Loucy (cell line): ENCODE measurements around the gene GLOD5.

Experiments
- H2AFZ ChIP-seq: fragments of 200-600 bp; sonication (generic); 2 replicates; pipeline ENCODE4 v1.6.0; 2016; ENCODE audit warnings: antibody characterized with exemption, mild to moderate bottlenecking, low read length, moderate library complexity
- H3F3A ChIP-seq: fragments of 200-600 bp; 2 replicates; pipeline ENCODE4 v1.6.0; 2016; ENCODE audit warnings: antibody characterized with exemption, low read depth, mild to moderate bottlenecking
- H3K27me3 ChIP-seq: fragments of 200-600 bp; sonication (generic); 2 replicates; pipeline ENCODE4 v1.6.1; 2014; ENCODE audit warnings: low read length, mild to moderate bottlenecking; ENCODE audit not compliant: insufficient read depth, poor library complexity, severe bottlenecking
- H3K36me3 ChIP-seq: fragments of 200-600 bp; sonication (generic); 2 replicates; pipeline ENCODE4 v1.6.1; 2016; ENCODE audit warnings: low read length; ENCODE audit not compliant: insufficient read depth
- H3K4me1 ChIP-seq: fragments of 200-600 bp; sonication (generic); 2 replicates; pipeline ENCODE4 v1.5.1; 2014; ENCODE audit warnings: low read length, mild to moderate bottlenecking; ENCODE audit not compliant: insufficient read depth, poor library complexity, severe bottlenecking
- H3K4me2 ChIP-seq: fragments of 200-600 bp; sonication (generic); 2 replicates; pipeline ENCODE4 v1.6.0; 2014; ENCODE audit warnings: antibody characterized with exemption, low read length, low read depth, mild to moderate bottlenecking; ENCODE audit not compliant: poor library complexity, severe bottlenecking
- H3K4me3 ChIP-seq: fragments of 200-600 bp; sonication (generic); 2 replicates; pipeline ENCODE4 v1.5.1; 2014; ENCODE audit warnings: low read length, mild to moderate bottlenecking, mixed read lengths; ENCODE audit not compliant: poor library complexity, severe bottlenecking
- H3K79me2 ChIP-seq: fragments of 200-600 bp; sonication (generic); 2 replicates; pipeline ENCODE4 v1.6.1; 2014; ENCODE audit warnings: low read length; ENCODE audit not compliant: insufficient read depth
- H3K9ac ChIP-seq: fragments of 200-600 bp; sonication (generic); 2 replicates; pipeline ENCODE4 v1.6.0; 2014; ENCODE audit warnings: mild to moderate bottlenecking, low read depth, low read length, moderate library complexity; ENCODE audit not compliant: poor library complexity, severe bottlenecking
- H3K9me2 ChIP-seq: fragments of 200-600 bp; sonication (generic); replicated peaks from 2 replicates; pipeline ENCODE4 v1.6.1; 2016; ENCODE audit warnings: low read depth, low read length, mixed read lengths
- H3K9me3 ChIP-seq: fragments of 200-600 bp; sonication (generic); 2 replicates; pipeline ENCODE4 v1.6.1; 2014; ENCODE audit warnings: mild to moderate bottlenecking, antibody characterized with exemption, low read length, low read depth; ENCODE audit not compliant: insufficient read depth
- H4K20me1 ChIP-seq: fragments of 200-600 bp; sonication (generic); 2 replicates; pipeline ENCODE4 v1.6.0; 2014; ENCODE audit warnings: antibody characterized with exemption, low read length, mild to moderate bottlenecking; ENCODE audit not compliant: insufficient read depth, poor library complexity, severe bottlenecking
- EZH2phosphoT487 ChIP-seq: fragments of 200-600 bp; IDR thresholded peaks from 2 replicates; pipeline ENCODE4 v1.6.1; 2018; ENCODE audit warnings: antibody characterized with exemption, mild to moderate bottlenecking, moderate library complexity, borderline replicate concordance
- TF ChIP-seq, protein P1 (sequence below): fragments of 200-600 bp; sonication (generic); conservative IDR thresholded peaks from 2 replicates; pipeline ENCODE4 v1.5.1; 2014; ENCODE audit warnings: mild to moderate bottlenecking, antibody characterized with exemption, low read length

GLOD5 gene

DNA sequence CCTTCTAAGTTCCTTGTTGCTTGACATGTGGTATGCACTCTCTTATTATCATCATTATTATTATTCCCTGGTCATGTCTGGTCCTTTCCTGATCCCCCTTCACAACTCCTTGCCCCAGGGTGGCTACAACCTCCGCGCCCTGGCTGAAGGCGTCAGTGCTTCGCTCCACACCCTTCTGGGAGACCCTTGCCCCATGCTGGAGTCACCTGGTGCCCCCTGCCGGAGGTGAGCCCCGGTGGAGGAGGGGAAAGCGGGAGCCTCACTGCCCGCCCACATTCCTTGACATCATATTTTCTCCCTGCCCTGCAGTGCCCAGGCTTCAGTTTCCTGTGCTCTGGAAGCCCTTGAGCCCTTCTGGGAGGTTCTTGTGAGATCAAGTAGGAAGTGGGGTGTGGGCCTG lies 53.7 kb downstream of the GLOD5 start:
- H3K27me3 ChIP-seq, result no peaks in the 10 kb centered on the region

DNA sequence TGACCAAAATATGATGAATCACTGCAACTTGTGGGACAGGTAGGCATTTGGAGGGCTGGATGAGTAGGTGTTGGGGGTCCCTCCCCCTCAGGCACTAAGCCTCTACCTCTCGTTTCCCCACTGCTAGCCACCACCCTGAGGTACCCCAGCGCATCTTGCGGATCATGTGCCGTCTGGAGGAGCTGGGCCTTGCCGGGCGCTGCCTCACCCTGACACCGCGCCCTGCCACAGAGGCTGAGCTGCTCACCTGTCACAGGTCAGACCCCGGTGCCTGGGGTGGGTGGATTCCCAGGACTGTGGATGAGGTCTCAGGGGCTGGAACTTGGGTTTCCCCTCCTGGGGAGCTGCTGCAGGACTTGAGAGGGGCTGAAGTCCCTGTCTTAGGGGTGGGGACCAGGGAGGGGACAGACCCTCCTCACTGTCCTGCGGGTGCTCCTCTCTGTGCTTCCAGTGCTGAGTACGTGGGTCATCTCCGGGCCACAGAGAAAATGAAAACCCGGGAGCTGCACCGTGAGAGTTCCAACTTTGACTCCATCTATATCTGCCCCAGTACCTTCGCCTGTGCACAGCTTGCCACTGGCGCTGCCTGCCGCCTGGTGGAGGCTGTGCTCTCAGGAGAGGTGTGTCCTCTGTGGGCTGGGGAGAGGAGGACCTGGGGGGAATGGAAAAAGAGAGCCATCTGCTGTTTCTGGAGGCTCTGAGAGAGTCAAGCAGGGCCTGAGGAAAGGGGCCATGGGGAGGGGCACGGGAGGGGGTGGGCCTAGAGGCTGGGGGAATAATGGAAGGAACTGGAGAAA lies 54.7 kb downstream of the GLOD5 start:
- H3K9ac ChIP-seq, result no peak overlapping the region
- H3K4me3 ChIP-seq, result no peak overlapping the region
- H3K79me2 ChIP-seq, result no peaks in the 10 kb centered on the region
- no peaks in the 10 kb centered on the region for H3K27me3 ChIP-seq
- TF ChIP-seq, protein P1, sequence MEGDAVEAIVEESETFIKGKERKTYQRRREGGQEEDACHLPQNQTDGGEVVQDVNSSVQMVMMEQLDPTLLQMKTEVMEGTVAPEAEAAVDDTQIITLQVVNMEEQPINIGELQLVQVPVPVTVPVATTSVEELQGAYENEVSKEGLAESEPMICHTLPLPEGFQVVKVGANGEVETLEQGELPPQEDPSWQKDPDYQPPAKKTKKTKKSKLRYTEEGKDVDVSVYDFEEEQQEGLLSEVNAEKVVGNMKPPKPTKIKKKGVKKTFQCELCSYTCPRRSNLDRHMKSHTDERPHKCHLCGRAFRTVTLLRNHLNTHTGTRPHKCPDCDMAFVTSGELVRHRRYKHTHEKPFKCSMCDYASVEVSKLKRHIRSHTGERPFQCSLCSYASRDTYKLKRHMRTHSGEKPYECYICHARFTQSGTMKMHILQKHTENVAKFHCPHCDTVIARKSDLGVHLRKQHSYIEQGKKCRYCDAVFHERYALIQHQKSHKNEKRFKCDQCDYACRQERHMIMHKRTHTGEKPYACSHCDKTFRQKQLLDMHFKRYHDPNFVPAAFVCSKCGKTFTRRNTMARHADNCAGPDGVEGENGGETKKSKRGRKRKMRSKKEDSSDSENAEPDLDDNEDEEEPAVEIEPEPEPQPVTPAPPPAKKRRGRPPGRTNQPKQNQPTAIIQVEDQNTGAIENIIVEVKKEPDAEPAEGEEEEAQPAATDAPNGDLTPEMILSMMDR, result no peak
- TF ChIP-seq EZH2phosphoT487, result no peak
- no peaks in the 10 kb centered on the region for H3F3A ChIP-seq
- no peaks in the 10 kb centered on the region for H3K36me3 ChIP-seq
- no peaks in the 10 kb centered on the region for H3K9me2 ChIP-seq
- no peaks in the 10 kb centered on the region for H3K4me1 ChIP-seq
- H3K4me2 ChIP-seq, result no peak overlapping the region
- no peak overlapping the region for H2AFZ ChIP-seq
- H3K9me3 ChIP-seq, result no peaks in the 10 kb centered on the region
- H4K20me1 ChIP-seq, result no peaks in the 10 kb centered on the region

More for the DNA sequence above, 53.7 kb downstream of the GLOD5 start:
- Histone ChIP-seq H3K79me2 (no peaks in the 10 kb centered on the region), H3K9ac (no peak overlapping the region), H3K36me3 (no peaks in the 10 kb centered on the region), H3K9me3 (no peaks in the 10 kb centered on the region), H3K4me2 (no peak overlapping the region), H4K20me1 (no peaks in the 10 kb centered on the region), H3K4me3 (no peak overlapping the region), H3K9me2 (no peaks in the 10 kb centered on the region), H3F3A (no peaks in the 10 kb centered on the region), H2AFZ (no peak overlapping the region), H3K4me1 (no peaks in the 10 kb centered on the region)
- TF ChIP-seq, protein P1, result no peak
- no peak for TF ChIP-seq EZH2phosphoT487

DNA sequence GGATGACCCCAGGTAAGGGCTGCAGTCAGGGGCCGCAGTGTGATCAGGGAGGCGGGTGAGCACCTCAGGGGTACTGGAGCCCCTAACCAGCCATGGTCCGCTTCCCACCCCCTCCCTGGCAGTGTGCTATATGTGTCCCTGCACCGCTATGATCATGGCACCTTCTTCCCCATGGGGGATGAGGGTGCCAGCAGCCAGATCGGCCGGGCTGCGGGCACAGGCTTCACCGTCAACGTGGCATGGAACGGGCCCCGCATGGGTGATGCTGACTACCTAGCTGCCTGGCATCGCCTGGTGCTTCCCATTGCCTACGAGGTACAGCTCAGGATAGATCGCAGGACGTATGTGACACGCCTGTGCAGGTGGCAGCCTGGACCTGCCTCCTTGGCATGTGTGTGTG lies 56.6 kb downstream of the GLOD5 start:
- Histone ChIP-seq H3K4me2 (no peak overlapping the region), H4K20me1 (no peaks in the 10 kb centered on the region), H3K27me3 (no peaks in the 10 kb centered on the region), H3K4me3 (no peak overlapping the region), H3K4me1 (no peaks in the 10 kb centered on the region), H3K9me2 (no peaks in the 10 kb centered on the region), H3K79me2 (no peaks in the 10 kb centered on the region), H3K9ac (no peak overlapping the region), H2AFZ (no peak overlapping the region), H3K9me3 (no peaks in the 10 kb centered on the region), H3K36me3 (no peaks in the 10 kb centered on the region; the same call in 1 of the 2 replicates), H3F3A (no peaks in the 10 kb centered on the region)
- TF ChIP-seq EZH2phosphoT487, result no peak
- TF ChIP-seq, protein P1, result no peak
